ENCODE data around the gene STMN1. TPM values are rescaled to one million over a fixed set of nuclear protein-coding genes. Genes with fewer than 3 reads are reported as not detected.

Gene STMN1
- 920 and 933 TPM in 2 replicates for total RNA-seq (2021)
- percentile 98 among the genes with signal in this experiment for Bru-seq, nascent RNA
- BruChase-seq, experiment 1, labeled RNA remaining after a 2-hour chase, result percentile 95 among the genes with signal in this experiment
- BruChase-seq, experiment 2, labeled RNA remaining after a 6-hour chase, result percentile 98 among the genes with signal in this experiment
- long read RNA-seq, transcript STMN1-206 (5 exons, 1,504 nt), result major isoform, 970 of 1,048 reads
- long read RNA-seq, partial matches to known transcripts, result 56 of 1,048 reads
- long read RNA-seq, other reads (novel, unspliced or antisense), result 14 of 1,048 reads

DNA sequence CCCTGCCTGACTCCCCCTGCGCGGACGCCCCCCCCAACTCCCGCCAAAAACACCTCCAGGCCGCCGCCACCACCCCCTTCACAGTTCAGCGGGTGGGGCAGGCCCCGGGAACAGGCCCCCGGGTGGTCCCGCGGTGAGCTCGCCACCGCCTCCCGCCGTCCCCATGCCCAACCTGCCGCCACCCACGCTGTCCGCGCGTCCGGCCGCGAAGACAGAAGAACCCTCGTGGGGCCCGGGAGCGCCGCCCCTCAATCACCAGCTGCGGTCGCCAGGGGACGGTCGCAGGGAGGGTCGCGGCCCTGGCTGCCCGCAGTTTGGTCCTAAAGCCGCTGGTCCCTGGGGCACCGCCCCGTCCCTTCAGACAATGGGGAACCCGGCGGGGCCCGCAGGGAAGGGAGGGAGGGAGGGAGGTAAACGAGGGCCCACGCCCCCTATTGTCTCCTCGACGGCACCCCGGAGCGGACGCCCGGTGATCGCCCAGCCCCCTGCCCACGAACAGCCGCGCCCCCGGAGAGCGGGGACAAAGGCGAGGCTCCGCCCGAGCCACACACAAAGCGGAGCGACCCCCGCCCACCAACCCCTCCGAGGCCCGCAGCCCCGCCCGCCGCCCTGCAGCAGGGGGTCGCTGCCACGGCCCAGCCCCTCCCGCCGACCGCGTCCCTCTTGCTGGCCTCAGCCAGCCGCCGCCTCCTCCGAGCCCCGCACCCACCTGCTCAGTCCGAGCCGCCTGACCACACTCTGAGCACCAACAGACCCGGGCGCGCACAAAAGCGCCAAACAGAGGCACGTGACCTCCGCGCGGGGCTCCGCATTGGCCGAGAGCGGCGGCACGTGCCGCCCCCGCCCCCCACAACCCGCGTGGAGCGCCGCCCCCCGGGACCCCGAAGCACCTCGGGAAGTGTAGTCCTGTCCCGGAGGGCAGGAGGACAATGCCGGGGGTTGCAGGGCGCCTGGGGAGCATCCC is at the start of gene STMN1:
TSS of gene STMN1 (minus strand) at position 740 of the 964 bp plus-strand sequence. CDS start 1,743 bp downstream, outside the sequence.
- Histone ChIP-seq H3K4me3 (ENCODE audit: low read depth, low read length, poor library complexity, severe bottlenecking) (peak within 1 kb of the TSS; percentile 88), H3K9me3 (ENCODE audit: low read depth, low read length, poor library complexity, severe bottlenecking) (no peaks in the 10 kb centered on the region), H3K4me1 (ENCODE audit: insufficient read depth, low read length, poor library complexity, severe bottlenecking) (peaks cover 23% of the 10 kb centered on the region), H3K27me3 (replicated peaks; ENCODE audit: insufficient read depth, low read depth, low read length, poor library complexity) (no peaks in the 10 kb centered on the region), H3K36me3 (ENCODE audit: insufficient read depth, low read length, poor library complexity, severe bottlenecking) (peaks cover 38% of the 10 kb centered on the region), H3K27ac (ENCODE audit: low read depth, low read length, poor library complexity, severe bottlenecking) (peak within 1 kb of the TSS; percentile 97)
- ChIA-PET POLR2A (ENCODE audit: low non-redundant PET) (interaction anchor here (0.7 to 1.2 kb wide), 2 partner anchors 10 to 17 kb away, joined by 3 to 5 read pairs; no protein-coding TSS in a partner anchor), CTCF (interaction anchor here (1.0 kb wide), 1 partner anchor 11 kb away, joined by 4 read pairs; no protein-coding TSS in a partner anchor)
- intact Hi-C loops (cut with micrococcal nuclease; ENCODE audit: unreplicated experiment), result no loop called here
- no TSS peak for BruUV-seq (replicated peaks)
- TF ChIP-seq EZH2 (IDR thresholded peaks at IDR 0.05; ENCODE audit: borderline replicate concordance, low read depth, low read length, poor library complexity, severe bottlenecking), result no peak
- TF ChIP-seq, protein P1, sequence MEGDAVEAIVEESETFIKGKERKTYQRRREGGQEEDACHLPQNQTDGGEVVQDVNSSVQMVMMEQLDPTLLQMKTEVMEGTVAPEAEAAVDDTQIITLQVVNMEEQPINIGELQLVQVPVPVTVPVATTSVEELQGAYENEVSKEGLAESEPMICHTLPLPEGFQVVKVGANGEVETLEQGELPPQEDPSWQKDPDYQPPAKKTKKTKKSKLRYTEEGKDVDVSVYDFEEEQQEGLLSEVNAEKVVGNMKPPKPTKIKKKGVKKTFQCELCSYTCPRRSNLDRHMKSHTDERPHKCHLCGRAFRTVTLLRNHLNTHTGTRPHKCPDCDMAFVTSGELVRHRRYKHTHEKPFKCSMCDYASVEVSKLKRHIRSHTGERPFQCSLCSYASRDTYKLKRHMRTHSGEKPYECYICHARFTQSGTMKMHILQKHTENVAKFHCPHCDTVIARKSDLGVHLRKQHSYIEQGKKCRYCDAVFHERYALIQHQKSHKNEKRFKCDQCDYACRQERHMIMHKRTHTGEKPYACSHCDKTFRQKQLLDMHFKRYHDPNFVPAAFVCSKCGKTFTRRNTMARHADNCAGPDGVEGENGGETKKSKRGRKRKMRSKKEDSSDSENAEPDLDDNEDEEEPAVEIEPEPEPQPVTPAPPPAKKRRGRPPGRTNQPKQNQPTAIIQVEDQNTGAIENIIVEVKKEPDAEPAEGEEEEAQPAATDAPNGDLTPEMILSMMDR (conservative IDR thresholded peaks at IDR 0.05; ENCODE audit: low read depth, low read length), result 0 out of 2 replicates have a peak, but pooled peaks have one; percentile 6
- peak; percentile 97 for DNase-seq (ENCODE audit: low spot score)

- CTCF ChIA-PET, result no interaction called here
Observed at GRCh38 chr1:25955553-25955952, 49.3 kb upstream of the STMN1 start.

More at GRCh38 chr1:25955553-25955952, 49.3 kb upstream of the STMN1 start:
- H3K27me3 ChIP-seq (replicated peaks; ENCODE audit: insufficient read depth, low read depth, low read length, poor library complexity), result no peaks in the 10 kb centered on the region
- H3K27ac ChIP-seq (ENCODE audit: low read depth, low read length, poor library complexity, severe bottlenecking), result no peak overlapping the region
- TF ChIP-seq, protein P1 (conservative IDR thresholded peaks at IDR 0.05; ENCODE audit: low read depth, low read length), result no peak
- TF ChIP-seq EZH2 (IDR thresholded peaks at IDR 0.05; ENCODE audit: borderline replicate concordance, low read depth, low read length, poor library complexity, severe bottlenecking), result no peak
- H3K9me3 ChIP-seq (ENCODE audit: low read depth, low read length, poor library complexity, severe bottlenecking), result no peaks in the 10 kb centered on the region
- intact Hi-C loops (cut with micrococcal nuclease; ENCODE audit: unreplicated experiment), result no loop called here
- no peaks in the 10 kb centered on the region for H3K4me1 ChIP-seq (ENCODE audit: insufficient read depth, low read length, poor library complexity, severe bottlenecking)
- no peaks in the 10 kb centered on the region for H3K36me3 ChIP-seq (ENCODE audit: insufficient read depth, low read length, poor library complexity, severe bottlenecking)
- DNase-seq (ENCODE audit: low spot score), result no peak
- H3K4me3 ChIP-seq (ENCODE audit: low read depth, low read length, poor library complexity, severe bottlenecking), result no peak overlapping the region
- POLR2A ChIA-PET (ENCODE audit: low non-redundant PET), result no interaction called here
- BruUV-seq (replicated peaks), result no TSS peak
